Measurements from ENCODE around the gene R3HDM4. TPM values are rescaled to one million over a fixed set of nuclear protein-coding genes. Genes with fewer than 3 reads are reported as not detected.
A peak's percentile ranks its signal among the peaks of the same experiment; 100 is the strongest.

The R3HDM4 gene
- total and polyA plus RNA-seq, 9 of the 15 experiments (the other 6 are each of a cell fraction or from before 2014, with no cell fraction given), result 3.2 to 154 (median 59.0) TPM

- TF ChIP-seq ZNF407 (IDR thresholded peaks at IDR 0.05; ENCODE audit: low read depth) (no peak), SMARCE1 (IDR thresholded peaks at IDR 0.05) (no peak), EHMT2 (IDR thresholded peaks at IDR 0.05) (no peak), CEBPB (tag; IDR thresholded peaks at IDR 0.05) (no peak), TAF9B (IDR thresholded peaks at IDR 0.05; ENCODE audit: partially characterized antibody) (no peak), SRF (CRISPR knock-in tag; IDR thresholded peaks at IDR 0.05) (peak in 1 of 2 experiments; percentile 62; a peak in 1 of 4 replicates), CTCFL (IDR thresholded peaks at IDR 0.05; ENCODE audit: borderline replicate concordance, insufficient read depth, low read depth, low read length, poor library complexity, severe bottlenecking) (peak; percentile 63), HBP1 (CRISPR knock-in tag; IDR thresholded peaks at IDR 0.05) (no peak), MBD1 (CRISPR knock-in tag; IDR thresholded peaks at IDR 0.05) (no peak)
Observed at GRCh38 chr19:917323-918151, 4.5 kb upstream of the R3HDM4 start, which contains the start of gene KISS1R (continued).

All from K562 (cell line).